Measurements from ENCODE around the gene REXO5.

DNA sequence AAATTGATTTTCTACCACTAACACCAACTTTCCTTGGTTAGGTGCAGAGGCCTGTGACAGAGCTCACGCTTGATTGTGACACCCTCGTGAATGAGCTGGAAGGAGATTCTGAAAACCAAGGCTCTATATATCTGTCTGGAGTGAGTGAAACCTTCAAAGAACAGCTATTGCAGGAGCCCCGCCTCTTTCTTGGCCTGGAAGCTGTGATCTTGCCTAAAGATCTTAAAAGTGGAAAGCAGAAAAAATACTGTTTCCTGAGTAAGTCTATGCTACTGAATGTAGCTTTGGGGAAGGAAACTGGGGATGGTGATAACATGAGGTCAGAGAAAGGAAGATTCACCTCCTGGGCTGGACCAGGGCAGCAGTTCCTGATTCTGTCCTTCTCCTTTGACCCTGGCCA is 38.3 kb downstream of the REXO5 start:
- TF ChIP-seq POLR2A (IDR thresholded peaks at IDR 0.05) (no peak), POLR2AphosphoS5 (IDR thresholded peaks at IDR 0.05) (no peak)
